MCF 10A (cell line): ENCODE results near the gene ERVV-1. TPM values are rescaled to one million over a fixed set of nuclear protein-coding genes. Genes with fewer than 3 reads are reported as not detected.
"Not testable (repeated sequence)": the region's sequence is repeated elsewhere in the genome, so short reads cannot be mapped to it uniquely, and the experiment has no call there.

Experiments used
- BruUV-seq: library from RNA; stranded (reverse); fragments of 400-500 nt; replicated peaks from 2 replicates; lab custom pipeline; 2021; lab: Mats Ljungman, UMichigan
- CTCF ChIA-PET: fragments of 300-600 bp; sonication (Branson Sonifier 250); formaldehyde crosslinking; extraction: SDS; loops from one replicate; lab custom pipeline; 2021; ENCODE audit warnings: antibody characterized with exemption, inconsistent platforms; lab: Yijun Ruan, JAX
- POLR2A ChIA-PET: fragments of 300-600, 350-650 bp; sonication (Branson Sonifier 250); formaldehyde crosslinking; extraction: SDS; loops from one replicate; lab custom pipeline; 2020; ENCODE audit warnings: antibody characterized with exemption, inconsistent platforms; lab: Yijun Ruan, JAX
- DNase-seq: peaks from one replicate; pipeline ENCODE4 v3.0.0-alpha.2; 2018; ENCODE audit not compliant: unreplicated experiment
- H3K27ac Mint-ChIP-seq: one replicate; pipeline ENCODE4 v1.8.0; 2022; ENCODE audit warnings: mild to moderate bottlenecking, low read depth, mixed read lengths; ENCODE audit not compliant: unreplicated experiment
- H3K27me3 Mint-ChIP-seq: one replicate; pipeline ENCODE4 v1.8.0; 2022; ENCODE audit warnings: mixed read lengths; ENCODE audit not compliant: insufficient read depth, unreplicated experiment
- H3K36me3 Mint-ChIP-seq: one replicate; pipeline ENCODE4 v1.8.0; 2022; ENCODE audit warnings: mild to moderate bottlenecking, moderate library complexity, mixed read lengths; ENCODE audit not compliant: insufficient read depth, unreplicated experiment
- H3K4me1 Mint-ChIP-seq: one replicate; pipeline ENCODE4 v1.8.0; 2022; ENCODE audit warnings: mixed read lengths; ENCODE audit not compliant: insufficient read depth, unreplicated experiment
- H3K4me3 Mint-ChIP-seq: one replicate; pipeline ENCODE4 v1.8.0; 2022; ENCODE audit warnings: mild to moderate bottlenecking, moderate library complexity, mixed read lengths; ENCODE audit not compliant: unreplicated experiment
- H3K9me3 Mint-ChIP-seq: one replicate; pipeline ENCODE4 v1.8.0; 2022; ENCODE audit warnings: mixed read lengths; ENCODE audit not compliant: unreplicated experiment
- CTCF ChIP-seq: fragments of 200-600 bp; IDR thresholded peaks from one replicate; pipeline ENCODE4 v1.8.0; 2022; ENCODE audit warnings: antibody characterized with exemption, mild to moderate bottlenecking; ENCODE audit not compliant: unreplicated experiment
- intact Hi-C: fragments of 100-400 bp; cut with micrococcal nuclease; formaldehyde crosslinking; loops from 2 replicates; pipeline ENCODE4 v1.14.1; 2022
- total RNA-seq: library from RNA; stranded (reverse); gene quantifications from 2 replicates; pipeline ENCODE4 v1.2.3, GENCODE V29; 2022

The ERVV-1 gene
- total RNA-seq, 1 experiment from 2014 or later = not detected

GRCh38 chr19:53015730-53016129 lies 2.0 kb downstream of the ERVV-1 start:
- BruUV-seq = no TSS peak
- CTCF ChIA-PET = interaction anchor here (0.6 kb wide), 1 partner anchor 380 kb away, joined by 3 read pairs; no protein-coding TSS in a partner anchor
- Mint-ChIP-seq H3K9me3 (peaks cover 42% of the 10 kb centered on the region), H3K36me3 (peaks cover 7% of the 10 kb centered on the region), H3K4me3 (no peak overlapping the region), H3K27me3 (no peaks in the 10 kb centered on the region), H3K27ac (no peak overlapping the region), H3K4me1 (no peaks in the 10 kb centered on the region)
- intact Hi-C loops = no loop called here
- DNase-seq = no peak
- POLR2A ChIA-PET = no interaction called here
- TF ChIP-seq CTCF = no peak

DNA sequence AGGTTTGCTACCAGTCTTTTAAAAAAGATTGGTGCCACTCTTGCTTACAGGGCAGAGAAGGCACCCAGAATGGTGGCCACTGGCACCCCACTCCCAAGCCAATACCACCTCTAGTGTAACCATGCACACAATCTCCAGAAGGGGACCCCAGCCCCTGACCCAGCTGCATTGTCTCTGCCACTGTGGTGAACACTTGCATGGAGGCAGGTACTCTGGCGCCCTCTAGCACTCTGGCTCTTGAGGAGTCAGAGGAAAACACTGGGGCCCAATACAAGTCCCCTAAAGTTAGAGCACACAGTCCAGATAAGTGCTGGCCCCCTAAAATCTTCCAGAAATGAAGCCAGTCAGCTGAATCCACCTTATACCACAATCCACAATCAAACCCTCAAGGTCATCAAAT lies 6.0 kb downstream of the ERVV-1 start:
- no peak for DNase-seq
- CTCF ChIA-PET = interaction anchor here (0.5 to 2.5 kb wide), 5 partner anchors 10 to 25 kb away, joined by 3 to 6 read pairs (median 3); no protein-coding TSS in a partner anchor
- TF ChIP-seq CTCF = no peak
- peaks cover 7% of the 10 kb centered on the region for H3K36me3 Mint-ChIP-seq
- no peaks in the 10 kb centered on the region for H3K4me1 Mint-ChIP-seq
- H3K4me3 Mint-ChIP-seq = no peak overlapping the region
- POLR2A ChIA-PET = no interaction called here
- no TSS peak for BruUV-seq
- H3K9me3 Mint-ChIP-seq = peaks cover 65% of the 10 kb centered on the region
- intact Hi-C loops = no loop called here
- H3K27ac Mint-ChIP-seq = no peak overlapping the region
- H3K27me3 Mint-ChIP-seq = no peaks in the 10 kb centered on the region

DNA sequence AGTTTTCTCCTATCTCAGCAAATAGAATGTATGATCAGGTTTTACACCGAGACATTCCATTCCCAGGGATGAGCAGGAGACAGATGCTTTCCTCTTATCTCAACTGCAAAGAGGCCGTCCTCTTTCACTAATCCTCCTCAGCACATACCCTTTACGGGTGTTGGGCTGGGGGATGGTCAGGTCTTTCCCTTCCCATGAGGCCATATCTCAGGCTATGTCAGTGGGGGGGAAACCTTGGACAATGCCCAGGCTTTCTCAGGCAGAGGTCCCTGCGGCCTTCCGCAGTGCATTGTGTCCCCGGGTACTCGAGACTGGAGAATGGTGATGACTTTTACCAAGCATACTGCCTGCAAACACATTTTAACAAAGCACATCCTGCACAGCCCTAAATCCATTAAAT lies 14.6 kb downstream of the ERVV-1 start:
- CTCF ChIA-PET, DNase-seq, H3K27me3 Mint-ChIP-seq, H3K4me3 Mint-ChIP-seq, BruUV-seq, H3K4me1 Mint-ChIP-seq, intact Hi-C loops, H3K27ac Mint-ChIP-seq, POLR2A ChIA-PET, H3K36me3 Mint-ChIP-seq: not testable (repeated sequence)
- peaks cover 66% of the 10 kb centered on the region for H3K9me3 Mint-ChIP-seq

DNA sequence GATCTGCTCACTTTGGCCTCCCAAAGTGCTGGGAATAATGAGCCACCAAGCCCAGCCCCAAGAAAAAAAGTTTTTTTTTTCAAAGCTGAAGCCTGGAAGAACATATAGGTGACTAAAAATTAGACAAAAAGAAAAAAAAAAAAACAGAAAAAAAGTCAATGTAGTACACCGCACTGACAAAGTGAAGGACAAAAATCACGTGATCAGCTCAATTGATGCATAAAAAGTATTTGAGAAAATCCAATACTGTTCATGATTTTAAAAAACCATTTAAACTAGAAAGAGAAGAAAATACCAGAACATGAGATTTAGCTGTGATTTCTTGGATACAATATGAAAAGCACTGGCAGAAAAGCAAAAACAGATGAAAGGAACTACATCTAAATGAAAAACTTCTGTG lies 20.3 kb downstream of the ERVV-1 start:
- no peak overlapping the region for H3K27ac Mint-ChIP-seq
- ChIA-PET CTCF (interaction anchor here (0.6 to 0.8 kb wide), 2 partner anchors 14 to 712 kb away, joined by 3 read pairs; no protein-coding TSS in a partner anchor), POLR2A (interaction anchor here (0.7 kb wide), 1 partner anchor 27 kb away, joined by 4 read pairs; no protein-coding TSS in a partner anchor)
- DNase-seq = no peak
- BruUV-seq = no TSS peak
- intact Hi-C loops = no loop called here
- no peak for TF ChIP-seq CTCF
- no peaks in the 10 kb centered on the region for H3K4me1 Mint-ChIP-seq
- no peaks in the 10 kb centered on the region for H3K27me3 Mint-ChIP-seq
- peaks cover 41% of the 10 kb centered on the region for H3K9me3 Mint-ChIP-seq
- H3K36me3 Mint-ChIP-seq = peaks cover 5% of the 10 kb centered on the region
- no peak overlapping the region for H3K4me3 Mint-ChIP-seq
